HepG2 (cell line): ENCODE data around the gene PEX5L. TPM values are rescaled to one million over a fixed set of nuclear protein-coding genes. Genes with fewer than 3 reads are reported as not detected.

Experiments
- ATAC-seq: fragments of 200-7000 bp; cut with Tn5 transposase; 3 replicates; pipeline ENCODE4 v1.9.1; 2020; ENCODE audit warnings: mild to moderate bottlenecking, moderate library complexity
- BruUV-seq: library from RNA; stranded (reverse); fragments of 400-500 nt; replicated peaks from 2 replicates; lab custom pipeline; 2021; lab: Mats Ljungman, UMichigan
- CTCF ChIA-PET: fragments of 300-600 bp; formaldehyde crosslinking; extraction: SDS; loops from one replicate; lab custom pipeline; 2021; ENCODE audit warnings: low total read pairs, inconsistent platforms, low intra/inter-chr PET ratio; lab: Yijun Ruan, JAX
- POLR2A ChIA-PET: fragments of 350-600 bp; sonication (Branson Sonifier 250); formaldehyde crosslinking; loops from one replicate; lab custom pipeline; 2020; ENCODE audit warnings: antibody characterized with exemption, inconsistent platforms; lab: Yijun Ruan, JAX
- DNase-seq: peaks from one replicate; pipeline ENCODE4 v3.0.0-alpha.2; 2015; ENCODE audit warnings: low spot score
- FAIRE-seq: peaks from 3 replicates; lab custom pipeline; 2011; peaks lifted over from hg19 to GRCh38; lab: Jason Lieb, UNC
- H2AFZ ChIP-seq: one replicate; pipeline ENCODE4 v1.6.1; 2011; ENCODE audit warnings: low read length, inconsistent platforms
- H3K27ac ChIP-seq: fragments of 300-600 bp; 3 replicates; pipeline ENCODE4 v1.8.0; 2011; ENCODE audit warnings: mixed run types, mild to moderate bottlenecking, mixed read lengths, low read length, inconsistent platforms; ENCODE audit not compliant: insufficient read depth; ENCODE audit errors: extremely low read length
- H3K27me3 ChIP-seq, 2 experiments: fragments of 200-600 bp in 1 of 2; 2 replicates in 1 of 2; 3 replicates in 1 of 2; pipeline versions ENCODE4 v1.6.0 to v1.8.0; 2011; ENCODE audit warnings: low read length in 2 of 2, mild to moderate bottlenecking in 2 of 2, moderate library complexity in 2 of 2, inconsistent platforms in 1 of 2; ENCODE audit not compliant: insufficient read depth in 2 of 2, control insufficient read depth in 1 of 2
- H3K36me3 ChIP-seq, 2 experiments: fragments of 200-600 bp in 1 of 2; replicated peaks in 1 of 2; 2 replicates in 1 of 2; 3 replicates in 1 of 2; pipeline versions ENCODE4 v1.5.1 to v1.8.0; 2011; ENCODE audit warnings: low read length in 2 of 2, inconsistent platforms in 1 of 2; ENCODE audit not compliant: insufficient read depth in 2 of 2, control insufficient read depth in 1 of 2
- H3K4me1 ChIP-seq: 2 replicates; pipeline ENCODE4 v1.5.1; 2012; ENCODE audit warnings: low read length, inconsistent platforms; ENCODE audit not compliant: insufficient read depth
- H3K4me2 ChIP-seq: 2 replicates; pipeline ENCODE4 v1.6.0; 2011; ENCODE audit warnings: low read depth, low read length, inconsistent platforms
- H3K4me3 ChIP-seq, 3 experiments: fragments of 200-600 bp in 1 of 3; sonication (generic), shearing (Covaris generic) in 1 of 3; replicated peaks in 1 of 3; 2 replicates each; pipeline ENCODE4 v1.5.1; 2011 to 2016; ENCODE audit warnings: low read length in 3 of 3, inconsistent platforms in 2 of 3, low read depth in 2 of 3, mild to moderate bottlenecking in 2 of 3, control low read depth in 1 of 3, mixed read lengths in 1 of 3; ENCODE audit not compliant: insufficient read depth in 1 of 3
- H3K79me2 ChIP-seq: one replicate; pipeline ENCODE4 v1.6.1; 2011; ENCODE audit warnings: low read length, inconsistent platforms; ENCODE audit not compliant: insufficient read depth
- H3K9ac ChIP-seq: 2 replicates; pipeline ENCODE4 v1.6.0; 2011; ENCODE audit warnings: mild to moderate bottlenecking, low read depth, low read length, inconsistent platforms; ENCODE audit not compliant: insufficient read depth
- H3K9me3 ChIP-seq: 2 replicates; pipeline ENCODE4 v1.5.1; 2012; ENCODE audit warnings: mild to moderate bottlenecking, low read length
- H4K20me1 ChIP-seq: 2 replicates; pipeline ENCODE4 v1.6.0; 2011; ENCODE audit warnings: inconsistent platforms, mild to moderate bottlenecking, low read length, moderate library complexity; ENCODE audit not compliant: insufficient read depth
- ERF ChIP-seq: IDR thresholded peaks from 2 replicates; pipeline ENCODE4 v1.6.1; 2018; ENCODE audit warnings: missing biosample characterization, missing genetic modification reagents
- MAFF ChIP-seq: IDR thresholded peaks from 2 replicates; pipeline ENCODE4 v1.6.1; 2011; ENCODE audit warnings: low read depth, low read length, improper control_type of control experiment
- MAFK ChIP-seq, 2 experiments: IDR thresholded peaks in 1 of 2; conservative IDR thresholded peaks in 1 of 2; 2 replicates each; pipeline ENCODE4 v1.6.1; 2011; ENCODE audit warnings: improper control_type of control experiment in 2 of 2, low read length in 2 of 2
- MBNL3 ChIP-seq: fragments of 250-450 bp; sonication (Bioruptor Pico); conservative IDR thresholded peaks from 2 replicates; pipeline ENCODE4 v1.8.0; 2022; ENCODE audit warnings: mild to moderate bottlenecking, inconsistent platforms
- RERE ChIP-seq: IDR thresholded peaks from 2 replicates; pipeline ENCODE4 v1.6.1; 2016; ENCODE audit warnings: low read depth, missing genetic modification reagents, missing compliant biosample characterization
- THAP7 ChIP-seq: sonication (generic); formaldehyde crosslinking; IDR thresholded peaks from 2 replicates; pipeline ENCODE4 v1.8.1; 2023; ENCODE audit warnings: mild to moderate bottlenecking, missing genetic modification reagents
- ZNF10 ChIP-seq: sonication (generic); formaldehyde crosslinking; IDR thresholded peaks from 2 replicates; pipeline ENCODE4 v1.4.0; 2020; ENCODE audit warnings: mild to moderate bottlenecking, low read depth, missing genetic modification reagents, borderline replicate concordance
- ZNF562 ChIP-seq: sonication (generic); formaldehyde crosslinking; IDR thresholded peaks from 2 replicates; pipeline ENCODE4 v1.8.0; 2022; ENCODE audit warnings: missing genetic modification reagents, borderline replicate concordance
- in situ Hi-C: cut with HindIII; loops from 2 replicates; pipeline ENCODE4 v1.10.0; 2017; ENCODE audit warnings: low pct_unique_long_range_greater_than_20kb; ENCODE audit not compliant: extremely low pct_ligation_motif_present
- intact Hi-C: fragments of 100-400 bp; cut with micrococcal nuclease; formaldehyde crosslinking; loops from one replicate; pipeline ENCODE4 v1.10.0; 2022; ENCODE audit not compliant: unreplicated experiment
- polyA plus RNA-seq, 8 experiments: library from polyadenylated mRNA; depleted of rRNA in 3 of 8; stranded (reverse) in 7 of 8; unstranded in 1 of 8; fragments of >200 nt; fragmentation: Illumina TruSeq in 4 of 8; extraction: Trizol in 4 of 8; gene quantifications; 2 replicates each; pipeline versions ENCODE4 v1.2.1 to v1.2.3, GENCODE V29; 2011 to 2016; ENCODE audit warnings: low read depth in 4 of 8, missing spikeins in 1 of 8, mixed read lengths in 1 of 8; ENCODE audit not compliant: insufficient read depth in 1 of 8
- total RNA-seq, 5 experiments: library from RNA; depleted of rRNA; stranded (reverse); fragments of >200 nt; fragmentation: Illumina TruSeq; extraction: Trizol; gene quantifications; 2 replicates each; pipeline ENCODE4 v1.2.3, GENCODE V29; 2016; ENCODE audit warnings: low read depth in 1 of 5

Gene PEX5L
- total and polyA plus RNA-seq, 2 of the 13 experiments (the other 11 are each of a cell fraction or from before 2014, with no cell fraction given), result not detected

GRCh38 chr3:179811321-179812095 is 225.2 kb downstream of the PEX5L start (continued):
- TF ChIP-seq MBNL3 (CRISPR knock-in tag), result no peak

- intact Hi-C loops, result no loop called here
Measured at GRCh38 chr3:179809639-179810038, 227.1 kb downstream of the PEX5L start.

More at GRCh38 chr3:179809639-179810038, 227.1 kb downstream of the PEX5L start:
- no peak for ATAC-seq
- Histone ChIP-seq H4K20me1 (no peaks in the 10 kb centered on the region), H3K4me2 (no peak overlapping the region), H2AFZ (no peak overlapping the region), H3K27ac (no peak overlapping the region), H3K79me2 (no peaks in the 10 kb centered on the region), H3K9me3 (no peaks in the 10 kb centered on the region), H3K9ac (no peak overlapping the region), H3K4me1 (peaks cover 19% of the 10 kb centered on the region), H3K27me3 (0 out of 5 replicates have a peak, but pooled peaks cover 0 to 3% of the 10 kb centered on the region in 2 experiments), H3K36me3 (no peaks in the 10 kb centered on the region), H3K4me3 (no peak overlapping the region)
- ChIA-PET CTCF (no interaction called here), POLR2A (no interaction called here)
- DNase-seq, result no peak
- TF ChIP-seq RERE (CRISPR knock-in tag), result no peak
- TF ChIP-seq ZNF562, result no peak
- TF ChIP-seq MAFK (conservative IDR thresholded peaks at IDR 0.05 in 1 of 2, IDR thresholded peaks at IDR 0.05 in 1 of 2; ENCODE audit: low read length in 2 of 2), result peak; percentile 55 to 73; a peak in 2 of 4 replicates
- TF ChIP-seq MAFF, result peak; percentile 55; the same call in 1 of the 2 replicates
- TF ChIP-seq ZNF10, result no peak
- TF ChIP-seq THAP7 (CRISPR knock-in tag), result no peak
- no peak for TF ChIP-seq ERF
- in situ Hi-C loops, result loop anchor here (25.0 kb wide), 1 partner anchor 778 kb away; no protein-coding TSS in a partner anchor
- BruUV-seq, result no TSS peak
- FAIRE-seq, result no peak
